B cell (primary cell): ENCODE measurements around the gene NRXN2. TPM values are rescaled to one million over a fixed set of nuclear protein-coding genes. Genes with fewer than 3 reads are reported as not detected.
A peak's percentile ranks its signal among the peaks of the same experiment; 100 is the strongest.

Experiments used
- ATAC-seq: fragments of 200-7000 bp; cut with Tn5 transposase; one replicate; pipeline ENCODE4 v1.10.0; 2021; ENCODE audit warnings: low read depth, mild to moderate bottlenecking, moderate number of reproducible peaks, moderate library complexity
- CTCF ChIA-PET: fragments of 350-600 bp; sonication (Branson Sonifier 250); formaldehyde crosslinking; loops from one replicate; lab custom pipeline; 2021; ENCODE audit warnings: antibody characterized with exemption, inconsistent platforms; lab: Charles Lee
- POLR2A ChIA-PET: fragments of 350-600 bp; sonication (Branson Sonifier 250); formaldehyde crosslinking; loops from one replicate; lab custom pipeline; 2021; ENCODE audit warnings: antibody characterized with exemption; lab: Charles Lee
- DNase-seq: peaks from one replicate; pipeline ENCODE4 v3.0.0; 2013
- H2AFZ ChIP-seq: 2 replicates; pipeline ENCODE4 v1.6.1; 2012; ENCODE audit warnings: mild to moderate bottlenecking, low read depth, low read length; ENCODE audit not compliant: insufficient read depth, poor library complexity, severe bottlenecking
- H3K27ac ChIP-seq, 2 donors: 1 replicate in 1 of 2; 2 replicates in 1 of 2; pipeline ENCODE4 v1.5.1; 2012 to 2013; ENCODE audit warnings: low read length in 2 of 2, mild to moderate bottlenecking in 2 of 2, moderate library complexity in 1 of 2
- H3K27me3 ChIP-seq, 4 experiments: fragments of 200-600 bp in 1 of 4; sonication (generic) in 1 of 4; replicated peaks in 1 of 4; 1 replicate in 2 of 4; 2 replicates in 2 of 4; pipeline versions ENCODE4 v1.6.1 to v1.7.0; 2013 to 2016; ENCODE audit warnings: low read length in 3 of 4, mild to moderate bottlenecking in 2 of 4, mixed read lengths in 1 of 4, moderate library complexity in 1 of 4; ENCODE audit not compliant: insufficient read depth in 4 of 4, control insufficient read depth in 3 of 4; ENCODE audit errors: control extremely low read depth in 1 of 4
- H3K36me3 ChIP-seq, 2 experiments: replicated peaks in 1 of 2; 1 replicate in 1 of 2; 2 replicates in 1 of 2; pipeline versions ENCODE4 v1.6.1 to v1.7.1; 2013; ENCODE audit warnings: low read length in 1 of 2; ENCODE audit not compliant: insufficient read depth in 2 of 2, control insufficient read depth in 1 of 2; ENCODE audit errors: control extremely low read depth in 1 of 2, extremely low read depth in 1 of 2
- H3K4me1 ChIP-seq, 2 donors: fragments of 200-600 bp in 1 of 2; sonication (generic) in 1 of 2; 1 replicate in 1 of 2; 2 replicates in 1 of 2; pipeline versions ENCODE4 v1.5.1 to v1.6.1; 2013 to 2017; ENCODE audit warnings: low read length in 2 of 2; ENCODE audit not compliant: control insufficient read depth in 2 of 2, insufficient read depth in 2 of 2
- H3K4me2 ChIP-seq: replicated peaks from 2 replicates; pipeline ENCODE3; 2012; ENCODE audit warnings: mild to moderate bottlenecking, low read depth, low read length; ENCODE audit not compliant: poor library complexity, severe bottlenecking
- H3K4me3 ChIP-seq, 5 experiments: fragments of 200-600 bp in 1 of 5; sonication (generic) in 1 of 5; 1 replicate in 3 of 5; 2 replicates in 2 of 5; pipeline versions ENCODE4 v1.5.1 to v1.7.0; 2011 to 2016; ENCODE audit warnings: low read length in 4 of 5, mild to moderate bottlenecking in 4 of 5, low read depth in 2 of 5, control low read depth in 1 of 5, moderate library complexity in 1 of 5; ENCODE audit not compliant: insufficient read depth in 1 of 5; ENCODE audit errors: control extremely low read depth in 1 of 5, extremely low read depth in 1 of 5
- H3K79me2 ChIP-seq: fragments of 200-600 bp; sonication (generic); one replicate; pipeline ENCODE4 v1.6.0; 2016; ENCODE audit warnings: low read length; ENCODE audit not compliant: control insufficient read depth, insufficient read depth
- H3K9ac ChIP-seq: fragments of 200-600 bp; sonication (generic); 2 replicates; pipeline ENCODE4 v1.6.1; 2017; ENCODE audit warnings: mild to moderate bottlenecking, low read length, moderate library complexity
- H3K9me3 ChIP-seq, 3 donors: one replicate each; pipeline versions ENCODE4 v1.6.1 to v1.7.1; 2013; ENCODE audit warnings: low read length in 2 of 3; ENCODE audit not compliant: control insufficient read depth in 2 of 3, insufficient read depth in 1 of 3; ENCODE audit errors: control extremely low read depth in 1 of 3
- H4K20me1 ChIP-seq: 2 replicates; pipeline ENCODE4 v1.6.0; 2012; ENCODE audit warnings: mild to moderate bottlenecking, low read length; ENCODE audit not compliant: insufficient read depth, control insufficient read depth, poor library complexity, severe bottlenecking
- H3K27ac Mint-ChIP-seq: one replicate; pipeline ENCODE4 v1.8.0; 2021; ENCODE audit warnings: mixed read lengths
- H3K27me3 Mint-ChIP-seq: one replicate; pipeline ENCODE4 v1.8.0; 2021; ENCODE audit warnings: mixed read lengths
- H3K4me1 Mint-ChIP-seq: one replicate; pipeline ENCODE4 v1.8.0; 2021; ENCODE audit warnings: mixed read lengths
- H3K4me3 Mint-ChIP-seq: one replicate; pipeline ENCODE4 v1.8.0; 2021; ENCODE audit warnings: mixed read lengths
- H3K9me3 Mint-ChIP-seq: one replicate; pipeline ENCODE4 v1.8.0; 2022; ENCODE audit warnings: mixed read lengths; ENCODE audit not compliant: insufficient read depth
- EZH2 ChIP-seq: IDR thresholded peaks from 2 replicates; pipeline ENCODE4 v1.6.1; 2012; ENCODE audit warnings: borderline replicate concordance, low read depth, mild to moderate bottlenecking, moderate library complexity, low read length; ENCODE audit not compliant: insufficient read depth, poor library complexity, severe bottlenecking
- WGBS: methylation state at CpG from one replicate; pipeline ENCODE4 v1.1.5; 2013; ENCODE audit warnings: missing lambda C conversion rate; ENCODE audit not compliant: insufficient coverage; 5-methylcytosine and 5-hydroxymethylcytosine counted together
- intact Hi-C: fragments of 100-400 bp; cut with micrococcal nuclease; formaldehyde crosslinking; loops from one replicate; pipeline ENCODE4 v1.10.0; 2022
- polyA plus RNA-seq: library from polyadenylated mRNA; depleted of rRNA; stranded (reverse); fragments of >200 nt; gene quantifications from 2 replicates; pipeline ENCODE4 v1.2.3, GENCODE V29; 2012
- total RNA-seq, 2 donors: library from RNA; stranded (reverse); fragments of 120-200 nt in 1 of 2; gene quantifications; 1 replicate in 1 of 2; 2 replicates in 1 of 2; pipeline versions ENCODE4 v1.2.3 to v1.2.4, GENCODE V29; 2013 to 2022
- TF ChIP-seq, protein P1 (sequence below): fragments of 200-600 bp; IDR thresholded peaks from one replicate; pipeline ENCODE4 v1.8.0; 2022; ENCODE audit warnings: antibody characterized with exemption, mild to moderate bottlenecking

The NRXN2 gene
- total and polyA plus RNA-seq, 2 donors (not counting 1 experiment from before 2014, with no cell fraction given): 0.01 to 0.52 TPM

DNA sequence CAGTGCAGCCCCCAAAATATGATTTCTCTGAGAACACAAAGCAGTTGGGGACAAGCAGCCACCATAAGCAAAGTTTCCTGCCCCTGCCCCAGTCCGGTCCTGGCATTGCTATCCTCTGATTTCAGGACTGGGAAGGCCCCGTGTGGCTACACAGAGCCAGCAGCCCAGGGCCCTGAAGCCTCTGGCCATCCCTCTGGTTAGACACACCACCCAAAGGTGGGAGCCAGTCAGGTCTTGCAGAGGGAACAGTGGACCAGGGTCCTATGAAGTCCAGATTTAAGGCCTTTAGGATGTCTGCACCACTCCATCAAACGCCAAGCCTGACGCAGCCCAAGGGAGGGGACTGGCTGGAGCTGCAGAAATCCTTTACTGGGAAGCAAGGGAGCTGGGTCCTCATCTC lies 68.6 kb downstream of the NRXN2 start:
- Histone ChIP-seq H3K79me2 (no peaks in the 10 kb centered on the region), H3K9ac (no peak overlapping the region), H3K27ac (peak overlapping the region; percentile 48 to 55), H2AFZ (peak overlapping the region; percentile 72), H3K36me3 (no peaks in the 10 kb centered on the region), H3K4me3 (no peak overlapping the region), H3K27me3 (peaks cover 0 to 3% (median 0%) of the 10 kb centered on the region in 4 experiments), H3K9me3 (no peaks in the 10 kb centered on the region), H3K4me1 (peaks cover 17 to 33% of the 10 kb centered on the region in 2 donors), H4K20me1 (no peaks in the 10 kb centered on the region), H3K4me2 (peak overlapping the region; percentile 65)
- intact Hi-C loops: loop anchor here (10.0 kb wide), 1 partner anchor 450 kb away; the partner anchor contains the start of gene FERMT3
- ChIA-PET POLR2A (no interaction called here), CTCF (interaction anchor here (1.6 to 7.3 kb wide), 4 partner anchors 20 to 450 kb away, joined by 5 to 35 read pairs (median 7); no protein-coding TSS in a partner anchor)
- peaks cover 28% of the 10 kb centered on the region for H3K4me1 Mint-ChIP-seq
- 97% methylated on average over 4 of the region's 4 CpGs for WGBS
- H3K27me3 Mint-ChIP-seq: no peaks in the 10 kb centered on the region
- H3K9me3 Mint-ChIP-seq: no peaks in the 10 kb centered on the region
- H3K4me3 Mint-ChIP-seq: no peak overlapping the region
- no peak for TF ChIP-seq EZH2
- TF ChIP-seq, protein P1, sequence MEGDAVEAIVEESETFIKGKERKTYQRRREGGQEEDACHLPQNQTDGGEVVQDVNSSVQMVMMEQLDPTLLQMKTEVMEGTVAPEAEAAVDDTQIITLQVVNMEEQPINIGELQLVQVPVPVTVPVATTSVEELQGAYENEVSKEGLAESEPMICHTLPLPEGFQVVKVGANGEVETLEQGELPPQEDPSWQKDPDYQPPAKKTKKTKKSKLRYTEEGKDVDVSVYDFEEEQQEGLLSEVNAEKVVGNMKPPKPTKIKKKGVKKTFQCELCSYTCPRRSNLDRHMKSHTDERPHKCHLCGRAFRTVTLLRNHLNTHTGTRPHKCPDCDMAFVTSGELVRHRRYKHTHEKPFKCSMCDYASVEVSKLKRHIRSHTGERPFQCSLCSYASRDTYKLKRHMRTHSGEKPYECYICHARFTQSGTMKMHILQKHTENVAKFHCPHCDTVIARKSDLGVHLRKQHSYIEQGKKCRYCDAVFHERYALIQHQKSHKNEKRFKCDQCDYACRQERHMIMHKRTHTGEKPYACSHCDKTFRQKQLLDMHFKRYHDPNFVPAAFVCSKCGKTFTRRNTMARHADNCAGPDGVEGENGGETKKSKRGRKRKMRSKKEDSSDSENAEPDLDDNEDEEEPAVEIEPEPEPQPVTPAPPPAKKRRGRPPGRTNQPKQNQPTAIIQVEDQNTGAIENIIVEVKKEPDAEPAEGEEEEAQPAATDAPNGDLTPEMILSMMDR: no peak
- ATAC-seq (no peak), DNase-seq (no peak)
- H3K27ac Mint-ChIP-seq: peak overlapping the region; percentile 56

DNA sequence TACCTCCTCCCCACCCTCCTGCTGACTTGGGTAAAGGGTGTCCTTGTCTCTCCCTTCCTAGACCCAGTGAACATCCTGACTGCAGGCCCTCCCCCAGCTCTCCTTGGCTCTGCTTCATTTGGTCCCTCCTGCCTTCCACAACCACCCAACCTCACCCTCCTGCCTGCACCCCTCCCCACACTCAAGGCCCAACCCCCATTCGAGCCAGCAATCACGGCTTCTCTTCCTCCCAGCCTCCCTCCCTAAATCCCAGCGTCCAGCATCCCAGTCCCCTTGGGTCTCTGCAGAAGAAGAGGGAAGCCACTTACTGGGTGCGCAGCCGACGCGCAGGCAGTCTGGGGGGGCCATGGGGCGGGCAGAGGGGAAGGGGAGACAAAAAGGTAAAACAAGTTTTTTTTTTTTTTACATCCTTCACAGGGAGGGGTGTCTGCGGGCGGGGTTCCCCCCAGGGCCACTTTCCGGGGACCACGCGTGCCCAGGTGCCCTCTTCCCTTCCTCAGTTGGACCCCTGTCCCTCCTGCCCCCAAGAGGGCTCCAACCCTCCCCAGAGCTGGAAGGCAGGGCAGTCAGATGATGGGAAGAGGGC lies 69.5 kb downstream of the NRXN2 start:
- CTCF ChIA-PET: interaction anchor here (0.8 to 7.3 kb wide), 5 partner anchors 35 to 449 kb away, joined by 3 to 48 read pairs (median 15); partner anchors contain the start of genes PRDX5 and TRMT112
- no peaks in the 10 kb centered on the region for H3K36me3 ChIP-seq
- H3K4me2 ChIP-seq: no peak overlapping the region
- Mint-ChIP-seq H3K9me3 (no peaks in the 10 kb centered on the region), H3K4me1 (peaks cover 28% of the 10 kb centered on the region), H3K27ac (no peak overlapping the region), H3K27me3 (no peaks in the 10 kb centered on the region), H3K4me3 (no peak overlapping the region)
- TF ChIP-seq, protein P1: no peak
- no peak for TF ChIP-seq EZH2
- no peak overlapping the region for H3K4me3 ChIP-seq
- H3K4me1 ChIP-seq: peaks cover 17 to 33% of the 10 kb centered on the region in 2 donors
- no peak overlapping the region for H2AFZ ChIP-seq
- intact Hi-C loops: loop anchor here (10.0 kb wide), 1 partner anchor 449 kb away; the partner anchor contains the start of gene FERMT3
- H3K27ac ChIP-seq: no peak overlapping the region
- H3K27me3 ChIP-seq: peaks cover 0 to 4% (median 0%) of the 10 kb centered on the region in 4 experiments
- POLR2A ChIA-PET: no interaction called here
- ATAC-seq (no peak), DNase-seq (no peak)
- no peaks in the 10 kb centered on the region for H4K20me1 ChIP-seq
- no CpG with 5 or more reads among the region's 13 CpGs for WGBS
- H3K9me3 ChIP-seq: no peaks in the 10 kb centered on the region
- H3K9ac ChIP-seq: no peak overlapping the region
- H3K79me2 ChIP-seq: no peaks in the 10 kb centered on the region
